SK-N-MC (cell line): ENCODE results near the gene PRRT1.

Source experiments
- EZH2 ChIP-seq: fragments of 200-600 bp; sonication (generic); IDR thresholded peaks from one replicate; pipeline ENCODE4 v1.6.1; 2017; ENCODE audit warnings: antibody characterized with exemption
- POLR2AphosphoS5 ChIP-seq: IDR thresholded peaks from 2 replicates; pipeline ENCODE4 v1.6.1; 2012; ENCODE audit warnings: mild to moderate bottlenecking, low read depth, low read length, borderline replicate concordance

DNA sequence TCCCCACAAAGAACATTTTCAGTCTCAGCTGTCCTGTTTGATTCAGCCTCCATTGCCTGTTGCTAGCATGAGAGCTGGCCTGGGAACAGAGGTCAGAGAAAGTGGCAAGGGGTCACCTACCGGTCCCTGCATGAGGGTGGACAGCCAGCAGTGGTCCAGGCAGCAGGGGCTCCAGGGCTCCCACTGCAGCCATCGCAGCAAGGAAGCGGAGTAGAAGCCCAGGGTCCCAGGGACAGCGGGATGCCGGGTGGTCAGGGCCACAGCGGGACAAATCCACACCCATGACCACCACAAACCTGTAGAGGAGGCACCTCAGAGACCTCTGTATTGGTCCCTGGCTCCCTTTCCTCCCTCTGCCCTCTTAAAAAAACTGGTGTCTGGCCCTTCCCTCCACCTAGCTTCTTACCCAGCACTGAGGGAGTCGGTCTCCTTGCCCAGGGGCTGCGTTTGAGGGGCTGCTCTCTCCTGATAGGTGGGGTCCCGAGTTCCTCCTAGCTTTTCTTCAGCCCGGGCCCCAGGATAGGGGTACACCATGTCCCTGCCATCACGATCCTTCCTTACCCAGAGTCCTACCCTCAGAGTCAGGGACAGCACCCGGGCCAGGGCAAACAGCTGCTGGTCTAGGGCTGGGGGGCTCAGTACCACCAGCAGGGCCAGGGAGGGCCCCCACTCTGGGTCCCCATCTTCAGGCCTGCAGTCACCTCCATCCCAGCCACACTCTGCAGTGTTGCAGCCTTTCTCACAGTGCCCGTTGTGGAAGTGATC, 49.2 kb upstream of the PRRT1 start:
- no peak for TF ChIP-seq EZH2
- no peak for TF ChIP-seq POLR2AphosphoS5
